Measurements from ENCODE around the gene USP6NL. TPM values are rescaled to one million over a fixed set of nuclear protein-coding genes. Genes with fewer than 3 reads are reported as not detected.

The USP6NL gene
- total RNA-seq, 1 experiment from 2014 or later = 27.5 TPM

GRCh38 chr10:11626071-11626470 is 14.6 kb upstream of the USP6NL start:
- Mint-ChIP-seq H3K27ac (ENCODE audit: unreplicated experiment) (no peak overlapping the region), H3K9me3 (ENCODE audit: low read depth, unreplicated experiment) (no peaks in the 10 kb centered on the region), H3K4me1 (ENCODE audit: low read depth, unreplicated experiment) (no peaks in the 10 kb centered on the region), H3K27me3 (ENCODE audit: unreplicated experiment) (no peaks in the 10 kb centered on the region), H3K36me3 (ENCODE audit: insufficient read depth, unreplicated experiment) (no peaks in the 10 kb centered on the region), H3K4me3 (ENCODE audit: low read depth, unreplicated experiment) (no peak overlapping the region)
- BruUV-seq (replicated peaks) = no TSS peak
- intact Hi-C loops (cut with micrococcal nuclease; ENCODE audit: unreplicated experiment) = no loop called here
- DNase-seq = no peak
- CTCF ChIA-PET = no interaction called here
- TF ChIP-seq CTCF (IDR thresholded peaks at IDR 0.05; ENCODE audit: unreplicated experiment) = no peak

GRCh38 chr10:11625019-11625735 is 13.7 kb upstream of the USP6NL start:
- Mint-ChIP-seq H3K27me3 (ENCODE audit: unreplicated experiment) (no peaks in the 10 kb centered on the region), H3K9me3 (ENCODE audit: low read depth, unreplicated experiment) (no peaks in the 10 kb centered on the region), H3K27ac (ENCODE audit: unreplicated experiment) (no peak overlapping the region), H3K36me3 (ENCODE audit: insufficient read depth, unreplicated experiment) (no peaks in the 10 kb centered on the region), H3K4me1 (ENCODE audit: low read depth, unreplicated experiment) (no peaks in the 10 kb centered on the region), H3K4me3 (ENCODE audit: low read depth, unreplicated experiment) (no peak overlapping the region)
- DNase-seq = no peak
- no peak for TF ChIP-seq CTCF (IDR thresholded peaks at IDR 0.05; ENCODE audit: unreplicated experiment)
- CTCF ChIA-PET = no interaction called here
- BruUV-seq (replicated peaks) = no TSS peak
- intact Hi-C loops (cut with micrococcal nuclease; ENCODE audit: unreplicated experiment) = no loop called here

GRCh38 chr10:11617233-11617632 is 5.8 kb upstream of the USP6NL start:
- Mint-ChIP-seq H3K27me3 (ENCODE audit: unreplicated experiment) (no peaks in the 10 kb centered on the region), H3K4me3 (ENCODE audit: low read depth, unreplicated experiment) (no peak overlapping the region), H3K9me3 (ENCODE audit: low read depth, unreplicated experiment) (no peaks in the 10 kb centered on the region), H3K36me3 (ENCODE audit: insufficient read depth, unreplicated experiment) (peaks cover under 1% of the 10 kb centered on the region), H3K27ac (ENCODE audit: unreplicated experiment) (no peak overlapping the region), H3K4me1 (ENCODE audit: low read depth, unreplicated experiment) (no peaks in the 10 kb centered on the region)
- intact Hi-C loops (cut with micrococcal nuclease; ENCODE audit: unreplicated experiment) = no loop called here
- no peak for TF ChIP-seq CTCF (IDR thresholded peaks at IDR 0.05; ENCODE audit: unreplicated experiment)
- CTCF ChIA-PET = no interaction called here
- DNase-seq = no peak
- BruUV-seq (replicated peaks) = no TSS peak

- intact Hi-C loops (cut with micrococcal nuclease; ENCODE audit: unreplicated experiment) = no loop called here
- BruUV-seq (replicated peaks) = no TSS peak
- H3K27ac Mint-ChIP-seq (ENCODE audit: unreplicated experiment) = no peak overlapping the region
- TF ChIP-seq CTCF (IDR thresholded peaks at IDR 0.05; ENCODE audit: unreplicated experiment) = no peak
- H3K36me3 Mint-ChIP-seq (ENCODE audit: insufficient read depth, unreplicated experiment) = peaks cover 9% of the 10 kb centered on the region
- DNase-seq = no peak
- H3K27me3 Mint-ChIP-seq (ENCODE audit: unreplicated experiment) = no peaks in the 10 kb centered on the region
- no peaks in the 10 kb centered on the region for H3K9me3 Mint-ChIP-seq (ENCODE audit: low read depth, unreplicated experiment)
- H3K4me3 Mint-ChIP-seq (ENCODE audit: low read depth, unreplicated experiment) = no peak overlapping the region
- CTCF ChIA-PET = interaction anchor here (0.7 kb wide), 1 partner anchor 322 kb away, joined by 4 read pairs; no protein-coding TSS in a partner anchor
- no peaks in the 10 kb centered on the region for H3K4me1 Mint-ChIP-seq (ENCODE audit: low read depth, unreplicated experiment)
These were observed 4.6 kb upstream of the USP6NL start for GRCh38 chr10:11616021-11616420.

All from Calu3 (cell line).